ENCODE measurements around the gene ZNHIT3.

GRCh38 chr17:36511216-36511615 lies 24.7 kb downstream of the ZNHIT3 start:
- TF ChIP-seq CTCF (IDR thresholded peaks at IDR 0.05): no peak
- no peak for TF ChIP-seq POLR2A (IDR thresholded peaks at IDR 0.05)

Data from right lobe of liver (tissue), 4 donors.